Nephron (organoid): ENCODE measurements around the gene CLCA4.
A peak's percentile ranks its signal among the peaks of the same experiment; 100 is the strongest.
"Not testable (repeated sequence)": the region's sequence is repeated elsewhere in the genome, so short reads cannot be mapped to it uniquely, and the experiment has no call there.

Experiments
- H3K27ac Mint-ChIP-seq, 3 experiments: 2 replicates each; pipeline ENCODE4 v1.8.0; 2020; ENCODE audit warnings: mixed read lengths in 3 of 3, mild to moderate bottlenecking in 2 of 3, moderate library complexity in 1 of 3
- H3K27me3 Mint-ChIP-seq: 2 replicates; pipeline ENCODE4 v1.8.0; 2021; ENCODE audit warnings: low read depth, mild to moderate bottlenecking, moderate library complexity, mixed read lengths
- H3K36me3 Mint-ChIP-seq: 2 replicates; pipeline ENCODE4 v1.8.0; 2020; ENCODE audit warnings: low read depth, mixed read lengths
- H3K4me1 Mint-ChIP-seq: 2 replicates; pipeline ENCODE4 v1.8.0; 2020; ENCODE audit warnings: mixed read lengths
- H3K4me3 Mint-ChIP-seq, 3 experiments: 2 replicates each; pipeline ENCODE4 v1.8.0; 2020; ENCODE audit warnings: mild to moderate bottlenecking in 3 of 3, mixed read lengths in 3 of 3, moderate library complexity in 2 of 3
- H3K9me3 Mint-ChIP-seq: 2 replicates; pipeline ENCODE4 v1.8.0; 2020; ENCODE audit warnings: mixed read lengths
- CTCF ChIP-seq, 3 experiments: fragments of 200-600 bp; sonication (generic); IDR thresholded peaks; one replicate each; pipeline ENCODE4 v1.5.0; 2021; ENCODE audit warnings: antibody characterized with exemption in 3 of 3; ENCODE audit not compliant: unreplicated experiment in 3 of 3

Gene CLCA4

GRCh38 chr1:86546787-86547221 lies at the start of gene CLCA4:
CLCA4 (plus strand) TSS chr1:86547078; CDS start chr1:86547120, 42 bp downstream.
- H3K4me3 Mint-ChIP-seq = no peak within 1 kb of the TSS
- no peaks in the 10 kb centered on the region for H3K4me1 Mint-ChIP-seq
- no peak within 1 kb of the TSS for H3K27ac Mint-ChIP-seq
- H3K9me3 Mint-ChIP-seq = no peaks in the 10 kb centered on the region
- H3K27me3 Mint-ChIP-seq = no peaks in the 10 kb centered on the region
- no peaks in the 10 kb centered on the region for H3K36me3 Mint-ChIP-seq
- no peak for TF ChIP-seq CTCF (IDR thresholded peaks at IDR 0.05; ENCODE audit: unreplicated experiment in 3 of 3)

- Mint-ChIP-seq H3K4me3 (no peak overlapping the region), H3K4me1 (peaks cover 9% of the 10 kb centered on the region), H3K36me3 (no peaks in the 10 kb centered on the region), H3K9me3 (no peaks in the 10 kb centered on the region), H3K27me3 (peaks cover 15% of the 10 kb centered on the region), H3K27ac (no peak overlapping the region)
- no peak for TF ChIP-seq CTCF (IDR thresholded peaks at IDR 0.05; ENCODE audit: unreplicated experiment in 3 of 3)
These were observed 48.6 kb upstream of the CLCA4 start for GRCh38 chr1:86498281-86498680.

- H3K36me3 Mint-ChIP-seq = no peaks in the 10 kb centered on the region
- peaks cover 17% of the 10 kb centered on the region for H3K4me1 Mint-ChIP-seq
- H3K9me3 Mint-ChIP-seq = no peaks in the 10 kb centered on the region
- peaks cover 26% of the 10 kb centered on the region for H3K27me3 Mint-ChIP-seq
- peak; percentile 65 to 90 (median 69) for TF ChIP-seq CTCF (IDR thresholded peaks at IDR 0.05; ENCODE audit: unreplicated experiment in 3 of 3)
- H3K27ac Mint-ChIP-seq = no peak overlapping the region
- no peak overlapping the region for H3K4me3 Mint-ChIP-seq
These were observed 46.8 kb upstream of the CLCA4 start for GRCh38 chr1:86499987-86500593.

GRCh38 chr1:86500714-86501113 lies 46.2 kb upstream of the CLCA4 start:
- Mint-ChIP-seq H3K9me3 (no peaks in the 10 kb centered on the region), H3K27me3 (peaks cover 29% of the 10 kb centered on the region), H3K4me3 (no peak overlapping the region), H3K4me1 (peaks cover 21% of the 10 kb centered on the region), H3K36me3 (no peaks in the 10 kb centered on the region), H3K27ac (no peak overlapping the region)
- no peak for TF ChIP-seq CTCF (IDR thresholded peaks at IDR 0.05; ENCODE audit: unreplicated experiment in 3 of 3)

GRCh38 chr1:86502125-86502646 lies 44.7 kb upstream of the CLCA4 start:
- not testable (repeated sequence) for H3K9me3 Mint-ChIP-seq, H3K36me3 Mint-ChIP-seq
- Mint-ChIP-seq H3K27ac (peak overlapping the region in 1 of 3 experiments; percentile 53), H3K27me3 (peaks cover 29% of the 10 kb centered on the region), H3K4me3 (peak overlapping the region; percentile 71 to 83 (median 76)), H3K4me1 (peaks cover 21% of the 10 kb centered on the region)
- TF ChIP-seq CTCF (IDR thresholded peaks at IDR 0.05; ENCODE audit: unreplicated experiment in 3 of 3) = peak; percentile 25 to 37 (median 30)
